ENCODE data around the gene JUND. TPM values are rescaled to one million over a fixed set of nuclear protein-coding genes. Genes with fewer than 3 reads are reported as not detected.

The JUND gene
- total and polyA plus RNA-seq, 3 donors from 2014 or later: 96.4 to 654 (median 615) TPM

DNA sequence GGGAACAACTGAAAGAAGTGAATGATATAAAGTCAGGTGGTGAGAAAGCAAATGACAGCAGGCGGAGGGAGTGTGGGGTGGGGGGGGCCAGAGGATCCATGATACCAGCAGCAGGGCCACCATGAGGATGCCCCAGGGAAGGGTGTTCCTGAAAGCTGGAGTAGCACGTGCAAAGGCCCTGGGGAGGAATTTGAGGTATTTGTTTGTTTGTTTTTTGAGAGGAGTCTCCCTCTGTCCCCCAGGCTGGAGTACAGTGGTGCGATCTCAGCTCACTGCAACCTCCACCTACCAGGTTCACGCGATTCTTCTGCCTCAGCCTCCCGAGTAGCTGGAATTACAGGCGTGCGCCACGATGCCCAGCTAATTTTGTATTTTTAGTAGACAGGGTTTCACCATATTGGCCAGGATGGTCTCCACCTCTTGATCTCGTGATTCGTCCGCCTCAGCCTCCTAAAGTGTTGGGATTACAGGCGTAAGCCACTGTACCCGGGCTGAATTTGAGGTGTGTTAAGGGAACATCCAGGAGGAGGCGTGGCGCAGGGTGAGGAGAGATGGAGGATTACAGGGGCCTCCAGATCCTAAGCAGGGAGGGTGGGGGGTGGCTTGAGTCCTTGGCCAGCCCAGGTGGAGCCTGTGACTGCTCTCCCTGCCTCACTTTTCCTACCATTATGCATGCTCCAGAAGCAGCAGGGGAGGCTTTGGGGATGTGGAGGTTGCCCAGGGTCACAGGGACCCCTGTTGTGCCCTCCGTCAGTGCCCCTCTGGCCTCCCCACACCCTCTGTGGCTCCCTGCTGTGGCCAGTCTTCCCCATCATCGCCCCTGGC is 12.4 kb upstream of the JUND start:
- no peak overlapping the region for H3K4me3 ChIP-seq
- intact Hi-C loops (cut with DNase I; ENCODE audit: low total_unique reads): no loop called here
- peaks cover 30% of the 10 kb centered on the region for H3K4me1 ChIP-seq
- H3K27me3 ChIP-seq: no peaks in the 10 kb centered on the region
- H3K9me3 ChIP-seq: no peaks in the 10 kb centered on the region
- H3K27ac ChIP-seq: peak overlapping the region; percentile 98 to 99
- H3K36me3 ChIP-seq (ENCODE audit: low read depth, missing control alignments): no peaks in the 10 kb centered on the region
- no peak for TF ChIP-seq POLR2A (IDR thresholded peaks at IDR 0.05)
- TF ChIP-seq, protein P1, sequence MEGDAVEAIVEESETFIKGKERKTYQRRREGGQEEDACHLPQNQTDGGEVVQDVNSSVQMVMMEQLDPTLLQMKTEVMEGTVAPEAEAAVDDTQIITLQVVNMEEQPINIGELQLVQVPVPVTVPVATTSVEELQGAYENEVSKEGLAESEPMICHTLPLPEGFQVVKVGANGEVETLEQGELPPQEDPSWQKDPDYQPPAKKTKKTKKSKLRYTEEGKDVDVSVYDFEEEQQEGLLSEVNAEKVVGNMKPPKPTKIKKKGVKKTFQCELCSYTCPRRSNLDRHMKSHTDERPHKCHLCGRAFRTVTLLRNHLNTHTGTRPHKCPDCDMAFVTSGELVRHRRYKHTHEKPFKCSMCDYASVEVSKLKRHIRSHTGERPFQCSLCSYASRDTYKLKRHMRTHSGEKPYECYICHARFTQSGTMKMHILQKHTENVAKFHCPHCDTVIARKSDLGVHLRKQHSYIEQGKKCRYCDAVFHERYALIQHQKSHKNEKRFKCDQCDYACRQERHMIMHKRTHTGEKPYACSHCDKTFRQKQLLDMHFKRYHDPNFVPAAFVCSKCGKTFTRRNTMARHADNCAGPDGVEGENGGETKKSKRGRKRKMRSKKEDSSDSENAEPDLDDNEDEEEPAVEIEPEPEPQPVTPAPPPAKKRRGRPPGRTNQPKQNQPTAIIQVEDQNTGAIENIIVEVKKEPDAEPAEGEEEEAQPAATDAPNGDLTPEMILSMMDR (IDR thresholded peaks at IDR 0.05): no peak
- WGBS, 2 donors: 59 to 65% methylated on average over 8 to 18 of the region's 18 CpGs
- no peak for DNase-seq

DNA sequence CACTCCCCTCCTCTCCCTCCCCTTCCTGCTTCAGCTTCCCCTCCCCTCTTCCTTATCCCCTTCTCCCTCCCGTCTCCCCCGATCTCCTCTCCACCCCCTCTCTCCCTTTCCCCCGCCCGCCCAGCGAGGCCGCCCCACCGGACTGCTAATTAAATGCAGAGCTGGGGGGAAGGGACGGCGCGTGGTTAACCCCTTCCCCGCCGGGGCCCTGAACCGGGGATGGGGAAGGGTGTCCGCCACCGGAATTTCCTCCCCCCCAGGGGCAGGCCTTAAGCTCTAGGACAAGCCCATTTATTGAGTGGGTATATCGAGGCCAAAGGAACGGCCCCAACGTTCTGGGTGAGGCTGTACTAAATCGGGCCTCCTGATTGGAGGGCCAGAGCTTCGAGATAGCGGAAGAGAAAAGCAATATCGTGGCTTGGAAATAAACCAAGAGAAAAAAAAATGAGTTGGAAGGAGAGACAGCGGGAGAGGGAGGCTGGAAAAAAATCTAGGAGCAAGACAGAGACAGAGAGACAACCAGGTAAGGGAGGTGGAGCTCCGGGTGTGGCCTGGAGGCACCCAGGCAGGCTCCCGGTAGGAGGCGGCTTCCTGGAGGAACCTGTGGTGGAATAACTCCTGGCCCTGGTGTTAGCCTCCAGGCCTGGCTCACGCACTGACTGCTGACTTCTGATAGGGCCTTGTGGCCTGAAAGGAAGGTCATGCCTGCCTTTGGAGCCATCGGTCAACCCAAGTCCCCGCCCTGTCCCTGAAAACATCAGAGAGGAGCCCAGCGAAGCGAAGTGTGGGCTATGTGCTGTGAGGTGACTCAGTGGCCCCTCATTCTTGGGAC is 11.6 kb upstream of the JUND start:
- DNase-seq: peak; percentile 79
- H3K4me1 ChIP-seq: peaks cover 30% of the 10 kb centered on the region
- intact Hi-C loops (cut with DNase I; ENCODE audit: low total_unique reads): no loop called here
- peak overlapping the region; percentile 98 to 99 for H3K27ac ChIP-seq
- TF ChIP-seq, protein P1 (IDR thresholded peaks at IDR 0.05): peak in 1 of 3 experiments; percentile 14
- TF ChIP-seq POLR2A (IDR thresholded peaks at IDR 0.05): no peak
- H3K4me3 ChIP-seq: peak overlapping the region; percentile 60 to 70
- H3K9me3 ChIP-seq: no peaks in the 10 kb centered on the region
- H3K27me3 ChIP-seq: no peaks in the 10 kb centered on the region
- no peaks in the 10 kb centered on the region for H3K36me3 ChIP-seq (ENCODE audit: low read depth, missing control alignments)
- WGBS, 2 donors: 5% methylated on average over 20 to 31 of the region's 31 CpGs

- Histone ChIP-seq H3K27ac (peak overlapping the region; percentile 98 to 99), H3K27me3 (no peaks in the 10 kb centered on the region), H3K4me3 (peak overlapping the region; percentile 60 to 70), H3K36me3 (ENCODE audit: low read depth, missing control alignments) (no peaks in the 10 kb centered on the region), H3K4me1 (peaks cover 30% of the 10 kb centered on the region), H3K9me3 (no peaks in the 10 kb centered on the region)
- no peak for TF ChIP-seq POLR2A (IDR thresholded peaks at IDR 0.05)
- TF ChIP-seq, protein P1 (IDR thresholded peaks at IDR 0.05): no peak
- intact Hi-C loops (cut with DNase I; ENCODE audit: low total_unique reads): no loop called here
- DNase-seq: no peak
- 0% methylated on average over 8 of the region's 20 CpGs for WGBS, 2 donors
Observed at GRCh38 chr19:18292462-18292809, 11.0 kb upstream of the JUND start.

DNA sequence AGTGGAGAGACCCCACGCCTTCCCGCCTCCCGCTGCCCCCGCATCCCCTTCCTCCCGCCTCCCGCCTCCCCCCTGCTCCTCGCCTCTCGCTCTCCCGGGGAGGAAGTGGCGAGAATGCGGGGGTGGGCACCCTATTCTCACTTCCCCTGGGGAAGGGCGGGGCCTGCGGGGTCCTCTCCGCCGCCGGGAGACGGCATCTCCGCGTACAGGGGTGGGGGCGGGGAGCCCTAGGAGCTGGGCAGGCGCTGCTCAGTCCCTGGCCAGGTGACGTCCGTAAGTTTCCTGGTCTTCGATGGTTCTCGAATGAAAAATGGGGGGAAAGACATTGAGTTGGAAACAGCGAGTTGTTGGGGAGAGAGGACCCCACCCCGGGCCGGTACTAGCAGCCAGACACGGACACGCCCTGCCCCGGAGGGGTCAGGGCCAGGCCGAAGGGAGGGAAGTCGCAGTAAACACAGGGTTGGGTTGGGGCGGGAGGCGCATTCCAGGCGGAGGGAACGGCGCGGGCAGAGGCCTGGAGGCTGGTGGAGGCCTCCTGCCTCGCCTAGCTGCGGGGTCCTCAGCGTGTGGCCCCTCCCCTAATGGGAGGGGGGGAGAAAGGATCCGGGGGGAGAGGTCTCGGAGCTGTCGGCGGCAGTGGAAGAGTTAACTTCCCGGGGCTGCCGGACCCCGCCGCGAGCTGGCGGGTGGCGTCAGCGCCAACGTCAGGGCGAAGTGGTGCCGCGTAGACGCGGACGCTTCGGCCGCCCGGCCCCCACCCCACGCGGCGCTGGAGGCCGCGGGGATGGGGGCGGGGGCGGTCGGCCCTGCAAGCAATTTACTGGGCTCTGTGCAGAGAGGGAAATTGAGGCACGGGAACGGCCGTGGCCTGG is 10.4 kb upstream of the JUND start:
- Histone ChIP-seq H3K27me3 (no peaks in the 10 kb centered on the region), H3K36me3 (ENCODE audit: low read depth, missing control alignments) (no peaks in the 10 kb centered on the region), H3K4me1 (peaks cover 31% of the 10 kb centered on the region), H3K27ac (peak overlapping the region; percentile 98 to 99), H3K9me3 (no peaks in the 10 kb centered on the region), H3K4me3 (peak overlapping the region; percentile 60 to 70)
- 0 to 1% methylated on average over 42 to 60 of the region's 75 CpGs for WGBS, 2 donors
- intact Hi-C loops (cut with DNase I; ENCODE audit: low total_unique reads): no loop called here
- peak; percentile 92 for DNase-seq
- no peak for TF ChIP-seq POLR2A (IDR thresholded peaks at IDR 0.05)
- TF ChIP-seq, protein P1 (IDR thresholded peaks at IDR 0.05): no peak
